Upper lobe of right lung (tissue), 1 donor: ENCODE results near the gene C1QTNF1. TPM values are rescaled to one million over a fixed set of nuclear protein-coding genes. Genes with fewer than 3 reads are reported as not detected.

Experiments
- ATAC-seq: fragments of 200-7000 bp; cut with Tn5 transposase; one replicate; pipeline ENCODE4 v1.9.1; 2020; ENCODE audit warnings: mild to moderate bottlenecking, moderate library complexity
- DNase-seq: peaks from one replicate; pipeline ENCODE4 v3.0.0-alpha.2; 2020
- H3K27ac ChIP-seq: fragments of 200-600 bp; one replicate; pipeline ENCODE4 v1.8.0; 2022
- H3K27me3 ChIP-seq: fragments of 200-600 bp; one replicate; pipeline ENCODE4 v1.8.0; 2022; ENCODE audit warnings: mild to moderate bottlenecking
- H3K36me3 ChIP-seq: fragments of 200-600 bp; one replicate; pipeline ENCODE4 v1.8.0; 2022
- H3K4me1 ChIP-seq: fragments of 200-600 bp; one replicate; pipeline ENCODE4 v1.8.0; 2022
- H3K4me3 ChIP-seq: fragments of 200-600 bp; one replicate; pipeline ENCODE4 v1.8.0; 2022; ENCODE audit warnings: mild to moderate bottlenecking
- H3K9me3 ChIP-seq: fragments of 200-600 bp; one replicate; pipeline ENCODE4 v1.8.0; 2022
- CTCF ChIP-seq: fragments of 200-600 bp; IDR thresholded peaks from one replicate; pipeline ENCODE4 v1.8.0; 2022; ENCODE audit warnings: antibody characterized with exemption
- intact Hi-C: fragments of 100-400 bp; cut with DNase I; formaldehyde crosslinking; loops from one replicate; pipeline ENCODE4 v1.11.0; 2022
- total RNA-seq: library from RNA; stranded (reverse); fragmentation: NEBNext Ultra II Directional; extraction: Animal tissue kit (Norgen Biotek cat#: 25700); gene quantifications from one replicate; pipeline ENCODE4 v1.2.1, GENCODE V29; 2021
- donor health status: DM: no; HTN: yes; CAD: no; lungs with severe emphysema.

Gene C1QTNF1
- total RNA-seq, 1 donor from 2014 or later, result 28.3 TPM

- TF ChIP-seq CTCF, result no peak
- H3K27me3 ChIP-seq, result peaks cover 48% of the 10 kb centered on the region
- no peak overlapping the region for H3K4me3 ChIP-seq
- H3K27ac ChIP-seq, result no peak overlapping the region
- H3K9me3 ChIP-seq, result no peaks in the 10 kb centered on the region
- peaks cover 5% of the 10 kb centered on the region for H3K36me3 ChIP-seq
- DNase-seq (no peak), ATAC-seq (no peak)
- intact Hi-C loops, result no loop called here
- H3K4me1 ChIP-seq, result no peaks in the 10 kb centered on the region
Observed at GRCh38 chr17:79091226-79091670, 67.3 kb downstream of the C1QTNF1 start.

GRCh38 chr17:79092567-79092966, 68.6 kb downstream of the C1QTNF1 start:
- no peak overlapping the region for H3K27ac ChIP-seq
- no peak for TF ChIP-seq CTCF
- H3K9me3 ChIP-seq, result no peaks in the 10 kb centered on the region
- H3K4me3 ChIP-seq, result no peak overlapping the region
- H3K36me3 ChIP-seq, result no peaks in the 10 kb centered on the region
- intact Hi-C loops, result no loop called here
- no peak for DNase-seq
- H3K4me1 ChIP-seq, result no peaks in the 10 kb centered on the region
- peaks cover 61% of the 10 kb centered on the region for H3K27me3 ChIP-seq
- ATAC-seq, result no peak

GRCh38 chr17:79093270-79093669, 69.3 kb downstream of the C1QTNF1 start:
- no peaks in the 10 kb centered on the region for H3K4me1 ChIP-seq
- no peaks in the 10 kb centered on the region for H3K9me3 ChIP-seq
- TF ChIP-seq CTCF, result no peak
- no peaks in the 10 kb centered on the region for H3K36me3 ChIP-seq
- H3K27ac ChIP-seq, result no peak overlapping the region
- ATAC-seq, result no peak
- H3K27me3 ChIP-seq, result peaks cover 68% of the 10 kb centered on the region
- H3K4me3 ChIP-seq, result no peak overlapping the region
- no peak for DNase-seq
- intact Hi-C loops, result no loop called here

GRCh38 chr17:79094261-79094660, 70.3 kb downstream of the C1QTNF1 start:
- no peak for TF ChIP-seq CTCF
- no peak overlapping the region for H3K4me3 ChIP-seq
- no peaks in the 10 kb centered on the region for H3K9me3 ChIP-seq
- H3K27ac ChIP-seq, result no peak overlapping the region
- ATAC-seq, result no peak
- H3K36me3 ChIP-seq, result no peaks in the 10 kb centered on the region
- intact Hi-C loops, result no loop called here
- DNase-seq, result no peak
- H3K27me3 ChIP-seq, result peaks cover 77% of the 10 kb centered on the region
- H3K4me1 ChIP-seq, result no peaks in the 10 kb centered on the region

GRCh38 chr17:79095345-79096055, 71.5 kb downstream of the C1QTNF1 start:
- peaks cover 89% of the 10 kb centered on the region for H3K27me3 ChIP-seq
- H3K27ac ChIP-seq, result no peak overlapping the region
- no peak overlapping the region for H3K4me3 ChIP-seq
- DNase-seq (no peak), ATAC-seq (no peak)
- H3K36me3 ChIP-seq, result no peaks in the 10 kb centered on the region
- intact Hi-C loops, result no loop called here
- no peak for TF ChIP-seq CTCF
- no peaks in the 10 kb centered on the region for H3K9me3 ChIP-seq
- no peaks in the 10 kb centered on the region for H3K4me1 ChIP-seq
